ENCODE results near the gene MZF1. TPM values are rescaled to one million over a fixed set of nuclear protein-coding genes. Genes with fewer than 3 reads are reported as not detected.

Gene MZF1
- total RNA-seq, 1 experiment from 2014 or later: 18.0 TPM

- no peaks in the 10 kb centered on the region for H3K79me2 ChIP-seq (ENCODE audit: low read length)
- H3K36me3 ChIP-seq (ENCODE audit: low read depth, low read length): 0 out of 2 replicates have a peak, but pooled peaks cover 8% of the 10 kb centered on the region
- H2AFZ ChIP-seq (ENCODE audit: low read length): no peak overlapping the region
- no peak for ATAC-seq
- no peaks in the 10 kb centered on the region for H3K9me3 ChIP-seq (ENCODE audit: low read length)
- BruUV-seq (replicated peaks): no TSS peak
- TF ChIP-seq EZH2phosphoT487 (IDR thresholded peaks at IDR 0.05; ENCODE audit: borderline replicate concordance, low read length): no peak
- no peak for TF ChIP-seq EZH2 (IDR thresholded peaks at IDR 0.05; ENCODE audit: low read length, unreplicated experiment)
- no peak for TF ChIP-seq CTCF (conservative IDR thresholded peaks at IDR 0.05; ENCODE audit: low read depth, low read length)
- intact Hi-C loops (cut with micrococcal nuclease): no loop called here
- no peak overlapping the region for H3K27ac ChIP-seq (ENCODE audit: low read length)
- H3K4me3 ChIP-seq (ENCODE audit: low read length): no peak overlapping the region
- H3K4me1 ChIP-seq (ENCODE audit: insufficient read depth, low read length): peaks cover 33% of the 10 kb centered on the region
- POLR2A ChIA-PET (ENCODE audit: unreplicated experiment): no interaction called here
- no peaks in the 10 kb centered on the region for H4K20me1 ChIP-seq (ENCODE audit: low read length)
- CTCF ChIA-PET: no interaction called here
- no peak for DNase-seq
- H3K9ac ChIP-seq (ENCODE audit: low read length): no peak overlapping the region
- no peak overlapping the region; the same call in 1 of the 2 replicates for H3K4me2 ChIP-seq (ENCODE audit: low read length)
- H3F3A ChIP-seq (ENCODE audit: low read length, unreplicated experiment): no peaks in the 10 kb centered on the region
- H3K27me3 ChIP-seq (ENCODE audit: low read length): no peaks in the 10 kb centered on the region
- no peaks in the 10 kb centered on the region for H3K9me2 ChIP-seq (replicated peaks; ENCODE audit: low read length)
Measured at GRCh38 chr19:58563823-58564222, 9.3 kb downstream of the MZF1 start.

GRCh38 chr19:58563034-58563573 lies 10.0 kb downstream of the MZF1 start:
- H3K9ac ChIP-seq (ENCODE audit: low read length): no peak overlapping the region
- no peak for ATAC-seq
- BruUV-seq (replicated peaks): no TSS peak
- no peak for DNase-seq
- ChIA-PET POLR2A (ENCODE audit: unreplicated experiment) (no interaction called here), CTCF (no interaction called here)
- H3K9me3 ChIP-seq (ENCODE audit: low read length): no peaks in the 10 kb centered on the region
- 0 out of 2 replicates have a peak, but pooled peaks cover 8% of the 10 kb centered on the region for H3K36me3 ChIP-seq (ENCODE audit: low read depth, low read length)
- no peaks in the 10 kb centered on the region for H4K20me1 ChIP-seq (ENCODE audit: low read length)
- H3K27me3 ChIP-seq (ENCODE audit: low read length): no peaks in the 10 kb centered on the region
- TF ChIP-seq CTCF (conservative IDR thresholded peaks at IDR 0.05; ENCODE audit: low read depth, low read length) (no peak), EZH2phosphoT487 (IDR thresholded peaks at IDR 0.05; ENCODE audit: borderline replicate concordance, low read length) (no peak)
- intact Hi-C loops (cut with micrococcal nuclease): no loop called here
- peak overlapping the region; percentile 94 for H3K4me2 ChIP-seq (ENCODE audit: low read length)
- H3K4me3 ChIP-seq (ENCODE audit: low read length): peak overlapping the region; percentile 64
- no peaks in the 10 kb centered on the region for H3F3A ChIP-seq (ENCODE audit: low read length, unreplicated experiment)
- H3K9me2 ChIP-seq (replicated peaks; ENCODE audit: low read length): no peaks in the 10 kb centered on the region
- H3K4me1 ChIP-seq (ENCODE audit: insufficient read depth, low read length): peaks cover 33% of the 10 kb centered on the region
- H3K27ac ChIP-seq (ENCODE audit: low read length): no peak overlapping the region
- H3K79me2 ChIP-seq (ENCODE audit: low read length): peaks cover under 1% of the 10 kb centered on the region
- H2AFZ ChIP-seq (ENCODE audit: low read length): peak overlapping the region; percentile 49

GRCh38 chr19:58562122-58563033 lies 10.8 kb downstream of the MZF1 start:
- intact Hi-C loops (cut with micrococcal nuclease): no loop called here
- Histone ChIP-seq H3K9me3 (ENCODE audit: low read length) (no peaks in the 10 kb centered on the region), H3K79me2 (ENCODE audit: low read length) (peaks cover 8% of the 10 kb centered on the region), H3K27me3 (ENCODE audit: low read length) (no peaks in the 10 kb centered on the region), H4K20me1 (ENCODE audit: low read length) (no peaks in the 10 kb centered on the region), H3F3A (ENCODE audit: low read length, unreplicated experiment) (no peaks in the 10 kb centered on the region), H3K9me2 (replicated peaks; ENCODE audit: low read length) (no peaks in the 10 kb centered on the region), H3K4me3 (ENCODE audit: low read length) (peak overlapping the region; percentile 64), H2AFZ (ENCODE audit: low read length) (peak overlapping the region; percentile 49), H3K27ac (ENCODE audit: low read length) (no peak overlapping the region), H3K9ac (ENCODE audit: low read length) (peak overlapping the region; percentile 9; the same call in 1 of the 2 replicates), H3K4me1 (ENCODE audit: insufficient read depth, low read length) (peaks cover 33% of the 10 kb centered on the region), H3K36me3 (ENCODE audit: low read depth, low read length) (0 out of 2 replicates have a peak, but pooled peaks cover 5% of the 10 kb centered on the region), H3K4me2 (ENCODE audit: low read length) (peak overlapping the region; percentile 94)
- ChIA-PET POLR2A (ENCODE audit: unreplicated experiment) (no interaction called here), CTCF (no interaction called here)
- ATAC-seq: peak; percentile 26
- BruUV-seq (replicated peaks): no TSS peak
- peak; percentile 55 for DNase-seq
- TF ChIP-seq CTCF (conservative IDR thresholded peaks at IDR 0.05; ENCODE audit: low read depth, low read length): no peak
